ENCODE data around the gene COL6A3. TPM values are rescaled to one million over a fixed set of nuclear protein-coding genes. Genes with fewer than 3 reads are reported as not detected.

Gene COL6A3
- total RNA-seq, 4 donors from 2014 or later: 105 to 712 (median 274) TPM

DNA sequence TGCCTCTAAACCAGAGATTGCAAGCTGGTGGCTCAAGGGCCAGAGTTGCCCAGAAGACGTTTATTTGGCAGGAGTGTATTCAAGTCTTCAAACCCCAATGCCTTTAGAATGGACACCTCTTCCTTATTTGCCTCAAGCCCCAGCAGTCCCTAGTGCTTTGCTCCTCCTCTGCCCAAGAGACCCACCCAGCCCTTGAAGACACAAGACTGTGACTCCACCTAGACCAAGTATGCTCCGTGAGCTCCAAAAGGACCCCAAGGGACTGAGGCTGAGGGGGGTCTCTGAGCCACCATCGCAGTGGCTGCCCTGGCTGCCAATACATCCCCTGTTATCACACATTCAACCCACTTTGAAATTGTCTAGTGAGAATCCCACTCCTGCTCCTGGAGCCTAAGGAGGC is 99.3 kb downstream of the COL6A3 start:
- DNase-seq (ENCODE audit: low spot score) (no peak), ATAC-seq (ENCODE audit: low FRiP score) (no peak)
- TF ChIP-seq, protein P1, sequence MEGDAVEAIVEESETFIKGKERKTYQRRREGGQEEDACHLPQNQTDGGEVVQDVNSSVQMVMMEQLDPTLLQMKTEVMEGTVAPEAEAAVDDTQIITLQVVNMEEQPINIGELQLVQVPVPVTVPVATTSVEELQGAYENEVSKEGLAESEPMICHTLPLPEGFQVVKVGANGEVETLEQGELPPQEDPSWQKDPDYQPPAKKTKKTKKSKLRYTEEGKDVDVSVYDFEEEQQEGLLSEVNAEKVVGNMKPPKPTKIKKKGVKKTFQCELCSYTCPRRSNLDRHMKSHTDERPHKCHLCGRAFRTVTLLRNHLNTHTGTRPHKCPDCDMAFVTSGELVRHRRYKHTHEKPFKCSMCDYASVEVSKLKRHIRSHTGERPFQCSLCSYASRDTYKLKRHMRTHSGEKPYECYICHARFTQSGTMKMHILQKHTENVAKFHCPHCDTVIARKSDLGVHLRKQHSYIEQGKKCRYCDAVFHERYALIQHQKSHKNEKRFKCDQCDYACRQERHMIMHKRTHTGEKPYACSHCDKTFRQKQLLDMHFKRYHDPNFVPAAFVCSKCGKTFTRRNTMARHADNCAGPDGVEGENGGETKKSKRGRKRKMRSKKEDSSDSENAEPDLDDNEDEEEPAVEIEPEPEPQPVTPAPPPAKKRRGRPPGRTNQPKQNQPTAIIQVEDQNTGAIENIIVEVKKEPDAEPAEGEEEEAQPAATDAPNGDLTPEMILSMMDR (IDR thresholded peaks at IDR 0.05): no peak

DNA sequence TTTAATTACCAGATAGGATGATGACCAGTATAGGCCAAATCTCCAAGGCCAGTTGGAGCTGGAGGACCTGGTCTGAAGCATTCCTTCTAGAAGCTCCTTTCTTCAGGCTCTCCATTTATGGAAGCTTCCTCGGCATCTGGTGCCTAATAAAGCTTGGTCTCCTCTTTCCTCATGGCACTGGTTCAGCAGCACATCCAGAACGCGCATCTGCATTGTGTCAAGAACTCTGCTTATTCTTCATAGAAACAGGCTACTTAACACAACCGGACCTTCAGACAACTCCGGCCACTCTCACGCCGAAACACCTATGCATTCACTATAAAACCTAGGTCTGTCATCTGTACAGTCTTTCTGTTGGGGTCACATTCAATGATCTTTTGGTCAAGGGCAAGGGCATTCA is 99.8 kb downstream of the COL6A3 start:
- DNase-seq (ENCODE audit: low spot score) (no peak), ATAC-seq (ENCODE audit: low FRiP score) (no peak)
- TF ChIP-seq, protein P1 (IDR thresholded peaks at IDR 0.05): no peak

DNA sequence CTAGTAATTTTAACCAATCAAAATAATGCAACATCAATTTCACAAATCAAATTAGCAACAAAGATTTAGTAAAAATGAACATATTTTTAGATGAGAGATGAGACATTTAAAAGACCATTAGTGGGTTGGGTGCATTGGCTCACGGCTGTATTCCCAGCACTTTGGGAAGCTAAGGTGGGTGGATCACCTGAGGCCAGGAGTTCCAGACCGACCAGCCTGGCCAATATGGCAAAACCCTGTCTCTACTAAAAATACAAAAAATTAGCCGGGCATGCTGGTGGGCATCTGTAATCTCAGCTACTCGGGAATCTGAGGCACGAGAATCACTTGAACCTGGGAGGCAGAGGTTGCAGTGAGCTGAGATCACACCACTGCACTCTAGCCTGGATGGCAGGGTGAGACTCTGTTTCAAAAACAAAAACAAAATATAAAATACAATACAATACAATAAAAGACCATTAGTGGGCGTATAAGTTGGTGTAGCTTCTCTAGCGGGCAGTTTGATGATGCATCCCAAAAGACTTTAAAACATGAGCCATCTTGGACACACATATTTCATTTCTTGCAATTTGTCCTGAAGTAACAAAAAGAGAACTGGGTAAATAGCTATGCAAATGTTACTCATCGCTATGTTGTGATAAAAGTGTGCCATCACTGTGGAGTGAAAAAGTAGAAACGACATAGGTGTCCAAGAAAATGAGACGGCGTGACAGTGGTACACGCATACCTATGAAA is 101.8 kb downstream of the COL6A3 start:
- no peak for DNase-seq (ENCODE audit: low spot score)
- TF ChIP-seq, protein P1 (IDR thresholded peaks at IDR 0.05): no peak
- ATAC-seq (ENCODE audit: low FRiP score): no peak

DNA sequence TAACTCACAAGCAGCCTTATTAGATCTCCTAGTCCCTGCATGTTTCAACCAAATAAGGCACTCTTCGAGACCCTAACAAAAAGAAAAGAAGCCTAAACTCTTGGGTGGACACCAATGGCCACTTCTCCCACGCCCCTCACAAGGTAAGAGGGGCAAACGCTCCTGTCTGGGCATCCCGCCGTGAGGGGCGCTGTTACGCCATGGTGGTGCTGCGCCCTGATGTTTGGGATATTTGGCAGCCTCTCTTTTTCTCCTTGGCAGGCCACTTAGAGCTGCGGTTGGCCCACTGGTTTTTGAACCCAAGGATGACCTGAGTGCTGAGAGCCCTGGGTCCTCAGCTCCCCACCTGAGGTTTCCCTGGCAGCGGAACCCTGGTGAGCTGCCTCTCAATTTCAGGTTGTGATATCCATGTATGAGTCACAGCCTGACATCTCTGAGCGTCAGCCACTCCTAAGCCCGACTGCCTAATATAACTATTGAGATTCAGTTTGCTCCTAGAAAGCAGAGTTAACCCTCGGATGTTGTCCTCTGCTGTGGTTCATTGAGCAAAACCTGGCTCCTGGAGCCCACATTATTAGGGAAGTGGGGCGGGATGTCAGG is 103.3 kb downstream of the COL6A3 start:
- DNase-seq (ENCODE audit: low spot score) (no peak), ATAC-seq (ENCODE audit: low FRiP score) (no peak)
- TF ChIP-seq, protein P1 (IDR thresholded peaks at IDR 0.05): no peak

DNA sequence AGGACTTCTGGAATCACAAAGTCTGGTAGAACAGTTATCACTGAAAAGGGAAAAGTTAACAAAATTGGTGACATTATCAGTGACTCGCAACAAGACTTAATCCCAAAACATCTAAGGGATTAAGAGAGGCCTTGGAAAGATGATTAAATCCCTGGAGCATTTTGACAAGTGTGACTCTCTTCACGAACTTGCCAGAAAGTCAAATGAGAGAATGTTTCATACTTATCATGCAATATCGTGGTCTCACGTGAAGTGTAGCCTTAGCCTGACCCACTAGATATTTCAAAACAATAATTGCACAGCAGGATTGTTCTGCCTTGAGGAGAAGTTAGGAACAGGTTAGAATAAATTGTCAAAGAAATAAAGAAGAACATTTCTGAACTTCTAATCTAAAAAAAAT is 104.5 kb downstream of the COL6A3 start:
- TF ChIP-seq, protein P1 (IDR thresholded peaks at IDR 0.05): no peak
- DNase-seq (ENCODE audit: low spot score): no peak
- no peak for ATAC-seq (ENCODE audit: low FRiP score)

DNA sequence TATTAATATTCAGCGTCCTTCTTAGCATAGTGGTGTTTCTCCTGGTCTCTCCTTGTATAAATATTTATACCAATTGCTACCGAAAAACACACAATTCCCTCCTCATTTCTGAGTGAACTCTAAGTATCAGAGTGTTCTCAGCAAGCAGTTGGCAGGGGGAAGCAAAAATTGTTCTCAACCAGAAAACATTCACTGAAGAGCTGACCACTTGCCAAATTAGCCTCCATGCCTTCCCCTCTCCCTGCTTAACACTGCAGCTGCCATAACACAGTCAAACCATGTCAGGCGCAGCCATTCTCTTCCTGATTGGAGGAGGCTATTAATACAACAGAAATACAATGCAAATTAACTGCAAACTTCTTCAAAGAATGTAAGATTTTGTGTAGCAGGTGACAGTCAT is 105.0 kb downstream of the COL6A3 start:
- ATAC-seq (ENCODE audit: low FRiP score) (no peak), DNase-seq (ENCODE audit: low spot score) (no peak)
- TF ChIP-seq, protein P1 (IDR thresholded peaks at IDR 0.05): no peak

DNA sequence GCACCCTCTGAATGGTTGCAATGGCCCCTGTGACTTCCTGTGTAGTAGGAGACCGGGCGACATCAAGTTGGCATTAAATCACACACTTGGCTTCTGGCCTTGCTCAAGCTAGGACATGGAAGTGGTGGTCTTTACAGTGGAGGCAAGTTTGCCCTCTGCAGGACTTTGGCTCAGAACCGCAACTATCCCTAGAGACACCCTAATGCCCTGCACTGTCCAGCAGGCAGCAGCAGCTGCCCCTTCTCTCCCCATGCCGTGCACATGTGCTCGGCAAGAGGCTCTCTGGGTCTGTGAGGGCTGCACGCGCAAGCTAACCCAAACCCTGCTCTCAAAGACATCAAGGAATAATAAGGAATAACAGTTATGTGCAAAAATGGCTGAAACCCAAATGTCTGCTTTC is 106.5 kb downstream of the COL6A3 start:
- ATAC-seq (ENCODE audit: low FRiP score) (no peak), DNase-seq (ENCODE audit: low spot score) (no peak)
- TF ChIP-seq, protein P1 (IDR thresholded peaks at IDR 0.05): no peak

Measured in omental fat pad (tissue), 4 donors.